GM19099 (cell line): ENCODE data around the gene FBXW8.

Experiments used
- POLR2A ChIP-seq: IDR thresholded peaks from 3 replicates; pipeline ENCODE4 v1.6.1; 2011; ENCODE audit warnings: low read depth; ENCODE audit not compliant: insufficient read length; ENCODE audit errors: extremely low read depth

The FBXW8 gene

DNA sequence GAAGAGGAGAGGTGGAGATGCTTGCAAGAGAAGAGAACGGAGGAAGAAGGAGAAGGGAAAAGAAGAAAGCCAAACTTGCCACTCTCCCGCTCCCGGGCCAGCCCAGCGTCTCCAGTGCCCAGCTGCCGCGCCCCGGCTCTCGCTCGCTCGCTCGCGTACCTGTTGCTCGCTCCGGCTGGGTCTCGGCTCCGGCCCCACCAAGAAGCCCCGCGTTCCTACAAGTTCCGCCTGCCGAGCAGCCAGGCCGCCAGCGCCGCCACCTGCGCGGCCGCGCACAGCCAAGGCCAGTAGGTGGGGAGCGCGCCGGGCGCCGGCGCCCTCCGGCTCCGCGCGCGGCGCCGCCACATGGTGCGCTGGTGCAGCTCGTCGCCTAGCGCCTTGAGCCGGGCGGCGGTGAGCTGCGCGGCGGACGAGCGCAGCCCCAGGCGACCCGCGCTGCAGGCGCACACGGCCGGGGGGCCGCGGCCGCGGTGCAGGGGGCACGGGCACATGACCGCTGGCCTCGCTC is 29.9 kb upstream of the FBXW8 start:
- TF ChIP-seq POLR2A, result no peak

DNA sequence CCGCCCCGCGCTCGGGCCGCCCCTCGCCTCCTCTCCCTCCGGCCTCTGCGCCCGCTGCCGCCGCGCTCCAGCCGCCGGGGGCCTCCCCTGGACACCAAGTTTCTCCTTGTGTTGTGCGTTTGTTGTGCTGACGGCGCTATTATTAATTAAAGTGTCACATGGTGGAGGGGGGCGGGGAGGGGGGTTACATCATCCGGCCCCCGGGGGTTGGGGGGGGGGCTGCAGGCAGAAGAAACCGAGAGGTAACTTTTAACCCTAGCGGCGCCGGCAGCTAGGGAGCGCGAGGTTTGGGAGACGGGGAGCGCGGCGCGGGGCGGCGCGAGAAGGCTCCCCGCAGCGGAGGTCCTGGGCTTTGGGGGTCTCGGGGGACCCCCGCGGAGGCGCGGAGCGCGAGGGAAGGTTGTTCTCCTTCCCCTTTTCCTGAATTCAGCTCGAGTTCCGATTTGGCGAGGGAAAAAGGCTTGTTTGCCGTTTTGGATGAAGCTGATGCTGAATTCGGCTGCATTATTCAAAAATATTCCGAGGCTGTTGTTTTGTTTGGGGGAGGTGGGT is 29.3 kb upstream of the FBXW8 start, which contains the start of gene HRK:
TSS of gene HRK (minus strand) at position 117 of the 552 bp plus-strand sequence. CDS start 134 bp downstream, outside the sequence.
- TF ChIP-seq POLR2A, result no peak

GRCh38 chr12:116881877-116882507 is 28.8 kb upstream of the FBXW8 start:
- TF ChIP-seq POLR2A, result no peak

- TF ChIP-seq POLR2A, result no peak
Measured at GRCh38 chr12:116882742-116883141, 28.0 kb upstream of the FBXW8 start.

GRCh38 chr12:116884871-116885270 is 25.9 kb upstream of the FBXW8 start:
- TF ChIP-seq POLR2A, result no peak

DNA sequence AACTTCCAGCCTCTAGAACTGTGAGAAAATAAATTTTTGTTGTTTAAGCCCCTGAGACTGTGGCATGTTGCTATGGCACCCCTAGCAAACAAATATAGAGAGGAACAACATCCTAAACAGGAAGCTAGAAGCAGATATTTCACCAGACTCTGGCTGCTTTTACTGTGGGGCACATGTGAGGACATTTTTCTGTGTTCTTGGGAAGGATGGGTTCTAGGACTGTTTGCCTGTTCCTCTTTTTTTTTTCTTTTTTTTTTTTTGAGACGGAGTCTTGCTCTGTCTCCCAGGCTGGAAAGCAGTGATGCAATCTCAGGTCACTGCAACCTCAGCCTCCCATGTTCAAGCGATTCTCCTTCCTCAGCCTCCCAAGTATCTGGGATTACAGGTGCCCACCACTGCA is 25.3 kb upstream of the FBXW8 start:
- no peak for TF ChIP-seq POLR2A

GRCh38 chr12:116887244-116887643 is 23.5 kb upstream of the FBXW8 start:
- TF ChIP-seq POLR2A, result no peak

DNA sequence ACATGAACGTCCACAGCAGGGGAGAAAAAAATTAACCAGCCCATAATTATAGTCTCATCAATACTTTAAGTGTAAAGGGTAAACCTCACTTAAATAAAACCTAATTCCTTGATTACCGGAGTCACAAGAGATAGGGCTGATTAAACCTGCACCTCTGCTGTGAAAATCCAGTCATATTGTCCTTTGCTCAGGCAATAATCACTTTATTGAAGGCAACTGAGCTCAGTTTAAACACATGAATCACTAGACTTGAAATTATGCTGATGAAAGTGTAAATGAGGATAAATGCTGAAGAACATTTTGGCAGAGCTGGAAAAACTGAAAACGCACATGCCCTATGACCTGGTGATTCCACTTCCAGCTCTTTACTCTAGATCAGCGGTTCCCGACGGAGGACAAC is 22.9 kb upstream of the FBXW8 start:
- no peak for TF ChIP-seq POLR2A

GRCh38 chr12:116890330-116890729 is 20.4 kb upstream of the FBXW8 start:
- no peak for TF ChIP-seq POLR2A

DNA sequence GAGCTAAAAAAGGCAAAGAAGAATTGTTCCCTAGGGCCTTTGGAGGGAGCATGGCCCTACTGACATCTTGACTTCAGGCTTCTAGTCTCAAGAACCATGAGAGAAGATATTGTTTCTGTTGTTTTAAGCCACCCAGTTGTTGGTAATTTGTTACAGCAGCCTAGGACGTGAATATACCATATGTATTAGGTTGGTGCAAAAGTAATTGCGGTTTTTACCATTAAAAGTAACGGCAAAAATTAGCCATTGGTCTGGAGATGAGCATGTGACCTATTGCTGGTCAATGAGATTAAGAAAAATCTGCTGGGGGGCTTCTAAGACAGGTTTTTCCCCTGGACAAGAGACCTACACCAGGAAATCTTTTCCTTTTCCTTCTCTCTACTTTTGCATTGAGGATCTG is 19.7 kb upstream of the FBXW8 start:
- TF ChIP-seq POLR2A, result no peak

GRCh38 chr12:116892349-116893140 is 18.2 kb upstream of the FBXW8 start:
- TF ChIP-seq POLR2A, result no peak

GRCh38 chr12:116894913-116895312 is 15.8 kb upstream of the FBXW8 start:
- no peak for TF ChIP-seq POLR2A

GRCh38 chr12:116896411-116896924 is 14.3 kb upstream of the FBXW8 start:
- no peak for TF ChIP-seq POLR2A

DNA sequence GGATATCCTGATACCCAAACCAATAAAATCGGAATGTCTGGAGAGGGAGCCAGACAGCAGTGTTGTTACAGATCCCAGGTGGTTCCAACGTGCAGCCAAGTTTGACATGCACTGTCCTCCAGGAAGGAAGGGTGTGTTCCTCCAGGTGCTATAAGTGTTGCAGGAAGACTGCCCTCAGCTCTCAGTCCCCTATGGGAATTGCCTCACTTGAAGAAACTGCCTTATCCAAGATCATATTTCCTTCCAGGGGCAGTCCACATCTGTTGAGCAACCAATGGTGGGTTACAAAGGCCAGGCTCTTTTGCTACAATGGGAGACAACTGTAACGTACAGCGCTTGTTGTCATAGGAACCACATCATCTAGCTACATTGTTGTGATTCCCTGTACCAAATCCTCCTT is 13.3 kb upstream of the FBXW8 start:
- TF ChIP-seq POLR2A, result no peak

GRCh38 chr12:116898669-116899068 is 12.1 kb upstream of the FBXW8 start:
- TF ChIP-seq POLR2A, result no peak

DNA sequence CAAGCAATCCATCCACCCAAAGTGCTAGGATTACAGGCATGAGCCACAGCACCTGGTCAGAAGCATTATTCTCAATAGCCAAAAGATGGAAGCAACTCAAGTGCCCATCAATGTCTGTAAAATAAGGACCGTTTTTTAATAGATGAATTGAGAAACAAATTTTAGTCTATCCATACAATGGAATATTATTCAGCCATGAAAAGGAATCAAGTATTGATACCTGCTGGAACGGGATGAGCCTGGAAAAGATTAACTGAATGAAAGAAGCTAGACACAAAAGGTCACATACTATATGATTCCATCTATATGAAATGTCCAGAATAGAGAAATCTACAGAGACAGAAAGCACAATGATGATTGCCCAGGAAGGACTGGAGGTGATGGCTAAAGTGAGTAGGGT is 9.1 kb upstream of the FBXW8 start:
- TF ChIP-seq POLR2A, result no peak

GRCh38 chr12:116903818-116904217 is 6.9 kb upstream of the FBXW8 start:
- TF ChIP-seq POLR2A, result no peak

GRCh38 chr12:116906285-116906684 is 4.5 kb upstream of the FBXW8 start:
- no peak for TF ChIP-seq POLR2A
